GM18498 (cell line): ENCODE results near the gene GIPC3.
"Not testable (repeated sequence)": the region's sequence is repeated elsewhere in the genome, so short reads cannot be mapped to it uniquely, and the experiment has no call there.

Source experiments
- ATAC-seq: cut with Tn5 transposase; IDR thresholded peaks from one replicate; pipeline ENCODE4 v1.9.1; 2021; ENCODE audit warnings: mild to moderate bottlenecking, moderate library complexity; ENCODE audit not compliant: unreplicated experiment

GIPC3 gene

DNA sequence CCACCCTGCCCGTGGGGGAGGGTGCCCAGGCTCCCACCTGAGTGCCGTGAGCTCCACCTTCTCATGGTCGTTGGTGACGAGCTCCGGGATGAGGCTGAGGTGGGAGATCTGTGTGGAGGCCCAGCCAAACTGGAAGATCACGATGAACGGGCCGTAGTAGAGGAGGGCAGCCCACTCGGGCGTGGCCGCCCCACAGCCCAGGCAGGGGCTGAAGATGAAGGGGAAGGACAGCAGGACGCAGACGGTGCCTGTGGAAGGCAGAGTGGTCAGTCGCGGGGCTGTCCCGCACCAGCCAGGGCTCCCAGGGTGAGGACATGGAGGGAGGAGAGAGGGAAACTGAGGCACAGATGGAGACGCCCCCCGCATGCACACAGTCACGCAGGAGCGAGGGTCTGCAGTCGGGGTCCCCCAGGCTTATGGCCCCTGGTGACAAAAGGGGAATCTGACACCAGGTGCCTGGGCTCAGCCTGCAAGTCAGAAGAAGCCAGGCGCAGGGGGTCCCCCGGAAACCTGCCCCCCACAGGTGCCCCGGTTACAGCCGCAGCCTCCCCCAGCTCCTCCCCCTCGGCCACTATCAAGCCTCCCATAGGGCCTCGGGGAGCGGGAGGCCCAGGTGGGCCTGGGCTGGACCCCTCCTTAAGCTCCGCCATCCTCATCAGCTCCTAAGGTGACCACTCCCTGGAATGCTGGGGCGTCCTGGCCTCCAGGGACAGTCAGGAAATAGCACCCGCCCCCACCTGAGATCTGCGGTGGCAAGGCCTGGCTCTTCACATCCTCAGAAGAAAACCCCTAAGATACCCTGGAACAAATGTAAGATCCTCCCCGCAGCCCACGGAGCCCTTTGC, 34.1 kb upstream of the GIPC3 start:
- no peak for ATAC-seq

DNA sequence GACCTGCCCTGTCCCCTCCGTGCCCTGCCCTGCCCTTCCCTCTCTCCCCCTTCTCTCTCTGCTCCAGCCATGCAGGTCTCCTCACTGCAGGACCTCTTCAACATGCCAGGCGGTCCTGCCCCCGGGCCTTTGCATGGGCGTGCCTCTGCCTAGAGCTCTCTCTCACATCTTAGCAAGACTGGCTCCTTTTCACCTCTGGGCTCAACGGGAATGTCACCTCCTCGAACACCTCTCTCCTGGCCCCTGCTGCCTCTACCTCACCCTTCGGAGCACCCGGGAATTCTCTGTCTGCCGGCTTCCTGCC, 33.5 kb upstream of the GIPC3 start:
- no peak for ATAC-seq

DNA sequence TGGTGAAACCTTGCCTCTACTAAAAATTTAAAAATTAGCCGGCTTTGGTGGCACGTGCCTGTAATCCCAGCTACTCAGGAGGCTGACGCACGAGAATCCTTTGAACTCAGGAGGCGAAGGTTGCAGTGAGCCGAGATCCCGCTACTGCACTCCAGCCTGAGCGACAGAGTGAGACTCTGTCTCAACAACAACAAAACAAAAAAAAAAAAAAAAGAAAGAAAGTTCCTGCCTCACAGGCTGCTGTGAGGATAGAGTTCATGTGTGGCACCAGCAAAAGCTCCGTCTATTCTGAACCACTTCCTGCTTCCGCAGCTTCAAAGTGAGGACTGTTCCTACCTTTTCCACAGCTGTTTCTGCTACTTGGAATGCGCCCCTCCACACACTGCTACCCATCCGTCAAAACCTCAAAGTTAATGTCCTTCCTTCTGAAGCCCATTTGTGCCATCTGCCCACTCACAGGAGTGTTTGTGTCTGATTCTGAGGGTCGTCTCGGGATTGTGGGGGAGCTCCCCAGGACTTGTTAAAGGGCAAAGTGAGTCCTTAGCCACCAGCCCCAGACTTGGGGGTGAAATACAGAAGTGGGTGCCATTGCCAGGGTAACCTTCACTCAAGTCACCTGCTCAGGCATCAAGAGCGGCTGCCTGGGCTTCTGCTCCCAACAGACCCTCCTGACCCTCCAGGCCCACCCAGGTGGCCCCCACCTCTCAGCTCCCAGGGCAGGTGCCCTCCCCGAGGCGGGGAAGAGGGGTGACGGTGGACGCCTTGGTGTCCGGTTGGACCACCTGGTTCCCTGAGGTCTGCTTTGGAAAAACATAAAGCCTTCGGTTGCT, 30.8 kb upstream of the GIPC3 start:
- no peak for ATAC-seq

DNA sequence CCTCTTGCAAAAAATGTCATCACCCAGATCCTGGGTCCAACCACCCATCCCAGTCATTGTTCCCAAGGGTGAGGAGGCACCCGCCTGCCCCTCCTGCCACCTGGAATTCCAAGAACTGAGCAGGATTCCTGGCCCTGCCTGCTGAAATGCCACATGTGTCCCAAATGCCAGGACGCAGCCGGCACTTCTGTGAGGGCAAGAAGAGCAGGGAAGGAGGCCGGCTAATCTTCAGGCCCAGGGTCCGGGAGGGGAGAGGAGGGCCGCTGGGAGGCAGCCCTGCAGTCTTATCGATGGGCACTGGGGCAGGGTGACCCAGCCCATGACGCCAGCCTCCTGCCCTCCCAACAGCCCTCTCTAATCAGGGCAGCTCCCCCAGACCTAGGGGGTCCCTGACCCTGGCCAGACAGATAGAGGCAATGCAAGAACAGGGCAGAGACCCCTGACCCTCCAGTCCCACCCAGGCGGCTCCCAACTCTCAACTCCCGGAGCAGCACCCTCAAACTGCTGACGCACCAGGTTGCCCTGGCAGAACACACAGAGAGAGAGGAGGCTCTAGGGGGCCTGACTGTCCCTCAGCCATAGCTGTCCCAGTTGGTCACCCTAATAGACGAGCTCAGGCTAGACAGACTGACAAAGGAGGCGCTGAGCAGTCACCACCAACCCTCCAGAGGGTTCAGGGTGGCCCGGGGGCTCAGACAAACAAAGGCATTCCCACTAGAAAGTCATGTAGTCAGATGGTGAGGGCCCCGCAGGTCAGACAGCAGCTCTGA, 29.4 kb upstream of the GIPC3 start:
- no peak for ATAC-seq

DNA sequence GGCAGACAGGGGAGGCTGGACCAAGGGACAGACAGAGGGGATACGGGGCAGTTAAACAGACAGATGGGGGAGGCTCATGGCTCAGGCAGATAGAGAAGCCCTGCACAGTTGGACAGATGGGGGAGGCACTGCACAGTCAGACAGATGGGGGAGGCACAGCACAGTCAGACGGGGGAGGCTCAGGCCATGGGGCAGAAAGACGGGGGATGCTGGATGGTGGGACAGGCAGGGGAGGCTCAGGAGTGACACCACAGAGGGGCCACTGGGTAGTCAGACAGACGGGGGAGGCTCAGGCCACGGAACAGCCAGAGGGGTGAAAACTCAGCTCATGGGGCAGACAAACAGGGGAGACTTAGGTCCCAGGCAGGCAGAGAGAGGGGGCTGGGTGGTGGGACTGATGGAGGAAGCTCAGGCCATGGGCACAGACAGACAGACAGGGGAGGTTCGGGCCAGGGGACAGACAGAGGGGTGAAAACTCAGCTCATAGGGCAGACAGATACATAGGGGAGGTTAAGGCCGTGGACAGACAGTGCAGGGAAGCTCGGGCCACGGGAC, 28.8 kb upstream of the GIPC3 start:
- ATAC-seq, result no peak

DNA sequence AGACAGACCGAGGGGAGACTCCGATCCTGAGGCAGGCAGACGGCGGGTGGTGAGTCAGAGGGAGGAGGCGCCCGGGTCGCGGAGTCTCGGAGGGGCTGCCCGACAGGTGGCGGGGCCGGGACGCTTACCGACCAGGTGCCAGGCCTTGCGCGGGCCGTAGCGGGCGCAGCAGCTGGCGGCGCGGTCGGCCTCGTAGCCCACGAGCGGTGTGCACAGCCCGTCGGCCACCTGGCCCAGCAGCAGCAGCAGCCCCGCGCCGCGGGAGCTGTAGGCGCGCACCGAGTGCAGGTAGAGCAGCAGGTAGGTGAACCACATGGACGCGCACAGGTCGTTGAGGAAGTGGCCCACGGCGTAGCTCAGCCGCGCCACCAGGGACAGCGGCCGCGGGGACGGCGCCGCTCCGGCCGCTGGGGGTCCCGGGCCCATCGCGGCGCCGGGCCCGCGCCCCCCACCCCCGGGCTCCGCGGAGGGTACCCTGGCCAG, 28.3 kb upstream of the GIPC3 start:
- ATAC-seq, result no peak

DNA sequence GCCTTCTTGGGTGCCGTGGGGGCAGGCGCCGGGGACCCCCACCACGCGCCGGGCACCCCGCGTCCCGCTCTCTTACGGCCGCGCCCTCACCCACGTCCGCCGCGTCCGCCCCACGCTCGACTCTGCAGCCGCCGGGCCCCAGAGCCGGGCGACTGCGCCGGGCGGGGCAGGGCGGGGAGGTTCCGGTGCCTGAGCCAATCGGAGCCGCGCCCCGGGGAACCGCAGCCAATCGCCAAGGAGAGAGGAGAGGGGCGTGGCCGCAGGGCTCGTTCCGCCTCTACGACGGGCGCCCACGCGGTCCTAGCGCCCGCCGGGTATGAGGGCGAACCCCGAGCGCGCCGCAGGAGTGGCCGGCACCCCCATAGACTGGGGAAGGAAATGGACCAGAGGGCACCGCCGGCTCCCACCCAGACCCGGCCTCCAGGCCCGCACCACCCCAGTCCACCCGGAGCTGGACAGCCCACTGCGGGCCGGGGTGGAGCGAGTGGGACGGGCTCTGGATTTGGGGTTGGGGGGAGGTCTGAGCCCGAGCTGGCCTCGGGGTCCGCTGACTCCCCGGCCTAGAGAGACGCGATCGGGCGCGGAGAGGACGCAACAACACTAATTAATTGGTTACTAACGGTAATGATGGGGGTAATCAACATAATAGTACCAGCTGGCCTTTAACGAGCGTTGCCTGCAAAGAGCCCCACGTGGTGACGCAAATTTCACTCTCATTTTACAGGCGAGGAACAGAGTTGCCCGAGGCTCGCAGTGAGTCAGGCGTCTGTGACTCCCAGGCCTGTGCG, 27.6 kb upstream of the GIPC3 start, which contains the start of gene MFSD12:
MFSD12 (minus strand) TSS at position 126 of the 788 bp plus-strand sequence. CDS start 183 bp downstream, outside the sequence.
- peak; percentile 90 for ATAC-seq

DNA sequence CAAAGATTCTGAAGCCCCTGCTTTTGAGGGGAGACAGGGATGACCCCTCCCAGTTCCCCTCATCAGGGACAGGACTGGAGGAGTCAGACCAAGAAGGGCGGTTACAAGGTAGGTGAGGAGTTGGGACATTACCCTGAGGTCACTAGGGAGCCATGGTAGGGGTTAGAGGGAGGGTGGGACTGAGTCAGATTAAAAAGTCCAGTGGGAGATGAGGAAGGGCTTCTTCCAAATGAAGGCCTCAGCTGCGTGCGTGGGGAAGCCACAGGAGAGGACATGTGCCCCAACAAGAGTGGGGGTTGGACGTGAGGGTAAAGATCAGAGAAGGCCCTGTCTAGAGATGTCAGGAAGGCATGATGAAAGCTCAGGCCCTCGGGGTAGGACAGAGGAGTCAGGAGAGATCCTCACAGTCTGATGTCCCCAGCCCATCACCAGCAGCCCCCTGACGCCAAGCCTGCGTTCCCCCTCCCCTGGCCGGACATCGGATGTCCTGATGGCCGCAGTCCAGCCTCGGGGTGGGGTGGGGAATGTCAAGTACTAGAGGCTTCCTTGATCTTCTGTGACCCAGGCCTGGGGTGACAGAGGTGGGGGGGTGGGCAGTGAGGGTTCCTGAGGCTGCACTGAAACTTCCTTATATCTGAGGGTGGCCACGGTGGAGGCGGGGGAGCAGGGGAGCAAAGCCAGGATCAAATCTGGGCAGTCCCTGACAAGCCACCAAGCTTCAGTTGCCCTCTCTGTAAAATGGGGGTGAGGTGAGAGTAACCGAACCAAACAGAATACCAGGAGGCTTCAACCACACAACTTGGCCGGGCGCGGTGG, 21.4 kb upstream of the GIPC3 start:
- ATAC-seq, result no peak

DNA sequence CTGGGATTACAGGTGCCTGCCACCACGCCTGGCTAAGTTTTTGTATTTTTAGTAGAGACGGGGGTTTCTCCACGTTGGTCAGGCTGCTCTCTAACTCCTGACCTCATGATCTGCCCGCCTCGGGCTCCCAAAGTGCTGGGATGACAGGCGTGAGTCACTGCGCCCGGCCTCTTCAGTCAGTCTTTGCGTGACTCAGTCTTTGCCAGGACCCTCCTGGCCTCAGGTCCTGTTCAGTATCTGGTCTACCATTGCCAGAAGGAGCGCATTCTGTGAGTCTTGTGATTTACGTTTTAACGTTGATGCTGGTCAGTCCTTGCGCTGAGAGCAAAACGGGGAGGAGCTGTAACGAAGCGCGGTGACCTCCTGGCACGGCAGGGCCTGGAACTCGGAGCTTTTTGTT, 20.1 kb upstream of the GIPC3 start:
- no peak for ATAC-seq

DNA sequence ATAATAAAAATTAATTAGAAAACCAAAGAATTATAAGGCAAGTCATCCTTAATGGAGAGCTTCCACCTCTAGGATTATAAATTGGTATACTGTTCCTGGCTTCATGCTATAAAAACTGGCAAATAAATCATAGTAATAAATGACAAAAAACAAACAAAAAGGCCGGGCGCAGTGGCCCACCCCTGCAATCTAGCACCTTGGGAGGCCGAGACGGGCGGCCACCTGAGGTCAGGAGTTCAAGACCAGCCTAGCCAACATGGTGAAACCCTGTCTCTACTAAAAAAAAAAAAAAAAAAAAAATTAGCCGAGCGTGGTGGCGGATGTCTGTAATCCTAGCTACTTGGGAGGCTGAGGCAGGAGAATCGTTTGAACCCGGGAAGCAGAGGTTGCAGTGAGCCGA, 15.2 kb upstream of the GIPC3 start:
- ATAC-seq, result not testable (repeated sequence)

DNA sequence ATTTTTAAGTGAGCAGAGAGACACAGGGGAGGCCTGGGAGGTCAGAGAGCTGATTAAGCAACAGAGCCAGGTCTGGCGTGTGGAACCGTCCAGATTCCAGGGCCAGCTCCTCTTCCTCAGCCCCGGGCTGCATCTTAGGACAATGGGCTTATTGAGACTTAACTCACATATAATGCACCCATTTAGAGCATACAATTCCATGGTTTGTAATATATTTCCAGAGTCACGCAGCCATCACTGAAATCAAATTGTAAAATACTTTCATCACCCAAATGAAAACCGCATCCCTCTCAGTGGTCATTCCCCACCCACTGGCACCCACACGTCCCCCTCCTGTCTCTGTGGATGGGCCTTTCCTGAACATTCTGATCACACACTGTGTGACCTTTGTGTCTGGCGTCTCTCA, 14.7 kb upstream of the GIPC3 start:
- ATAC-seq, result no peak

DNA sequence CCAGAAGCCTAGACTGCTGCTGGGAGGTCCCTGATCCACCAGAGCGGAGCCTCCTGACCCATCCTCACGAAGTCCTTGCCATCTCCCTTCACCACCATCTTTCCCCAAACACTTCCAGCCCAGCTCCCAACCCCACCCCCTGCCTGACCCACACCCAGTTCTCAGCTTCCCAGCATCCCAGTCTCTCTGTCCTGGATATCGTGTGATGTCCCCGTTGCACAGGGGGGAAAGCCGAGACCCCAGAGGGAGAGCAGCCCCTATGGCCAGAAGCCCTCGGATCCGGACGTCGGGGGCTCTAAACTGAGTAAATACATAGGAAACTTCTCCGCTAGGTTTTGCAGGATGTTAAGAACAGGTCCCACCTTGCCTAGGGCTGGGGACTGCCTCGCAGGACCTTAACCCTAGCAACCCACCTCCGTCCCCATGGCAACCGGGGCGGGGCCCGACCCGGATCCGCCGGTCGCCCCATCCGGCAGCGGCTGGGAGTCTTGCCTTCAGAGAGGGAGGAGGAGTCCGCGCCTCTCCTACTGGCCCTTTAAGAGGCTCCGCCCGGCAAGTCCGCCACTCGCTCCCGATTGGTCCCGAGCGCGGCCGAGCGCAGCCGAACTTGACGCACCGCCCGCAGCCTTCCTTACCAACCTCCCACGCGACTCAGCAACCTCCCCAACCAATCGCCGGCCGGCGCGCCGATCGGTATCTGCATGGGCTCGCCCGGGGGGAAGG, 13.0 kb upstream of the GIPC3 start:
- ATAC-seq, result peak; percentile 92

DNA sequence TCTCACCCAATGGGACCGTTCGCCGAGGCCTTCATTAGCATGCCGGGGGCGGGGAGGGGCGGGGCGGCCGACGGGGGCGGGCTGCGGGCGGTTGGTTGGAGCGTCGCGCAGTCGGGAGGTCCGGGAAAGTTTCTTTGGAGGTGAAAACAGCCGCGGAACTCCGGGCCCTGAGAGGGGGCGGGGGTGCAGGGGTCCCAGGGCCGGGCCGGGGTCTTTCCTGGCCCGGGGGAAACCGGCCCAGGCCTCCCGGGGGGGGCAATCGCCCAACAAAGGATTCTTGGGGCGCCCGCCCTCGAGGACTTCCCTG, 12.5 kb upstream of the GIPC3 start, which contains the start of gene HMG20B:
HMG20B (plus strand) TSS at position 90 of the 307 bp plus-strand sequence. CDS start 366 bp downstream, outside the sequence.
- no peak for ATAC-seq

DNA sequence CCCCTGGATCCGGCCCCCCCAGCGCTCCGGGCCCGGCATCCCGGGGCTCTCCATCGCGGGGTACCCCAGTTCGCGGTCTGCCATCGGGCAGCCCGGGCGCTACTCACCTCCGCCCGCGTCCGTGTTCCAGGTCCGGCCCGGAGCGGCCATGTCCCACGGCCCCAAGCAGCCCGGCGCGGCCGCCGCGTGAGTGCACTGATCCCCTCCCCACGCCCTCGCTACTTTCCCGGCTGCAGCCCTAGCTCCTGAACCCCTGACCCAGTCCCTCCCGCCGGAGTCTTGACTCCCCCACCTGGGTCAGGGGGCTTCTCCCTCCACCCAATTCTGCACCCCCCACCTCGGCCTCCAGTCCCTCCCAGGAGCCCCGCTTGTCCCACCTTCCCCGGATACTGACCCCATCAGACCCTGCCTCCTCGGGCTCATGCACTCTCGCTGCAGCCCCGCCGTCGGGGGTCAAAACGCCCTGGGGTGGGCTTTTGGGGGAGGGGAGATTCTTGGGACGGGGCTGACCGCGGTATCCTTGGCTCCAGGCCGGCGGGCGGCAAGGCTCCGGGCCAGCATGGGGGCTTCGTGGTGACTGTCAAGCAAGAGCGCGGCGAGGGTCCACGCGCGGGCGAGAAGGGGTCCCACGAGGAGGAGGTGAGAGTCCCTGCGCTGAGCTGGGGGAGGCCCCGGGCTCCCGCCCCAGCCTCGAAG, 12.0 kb upstream of the GIPC3 start:
- ATAC-seq, result peak; percentile 10

DNA sequence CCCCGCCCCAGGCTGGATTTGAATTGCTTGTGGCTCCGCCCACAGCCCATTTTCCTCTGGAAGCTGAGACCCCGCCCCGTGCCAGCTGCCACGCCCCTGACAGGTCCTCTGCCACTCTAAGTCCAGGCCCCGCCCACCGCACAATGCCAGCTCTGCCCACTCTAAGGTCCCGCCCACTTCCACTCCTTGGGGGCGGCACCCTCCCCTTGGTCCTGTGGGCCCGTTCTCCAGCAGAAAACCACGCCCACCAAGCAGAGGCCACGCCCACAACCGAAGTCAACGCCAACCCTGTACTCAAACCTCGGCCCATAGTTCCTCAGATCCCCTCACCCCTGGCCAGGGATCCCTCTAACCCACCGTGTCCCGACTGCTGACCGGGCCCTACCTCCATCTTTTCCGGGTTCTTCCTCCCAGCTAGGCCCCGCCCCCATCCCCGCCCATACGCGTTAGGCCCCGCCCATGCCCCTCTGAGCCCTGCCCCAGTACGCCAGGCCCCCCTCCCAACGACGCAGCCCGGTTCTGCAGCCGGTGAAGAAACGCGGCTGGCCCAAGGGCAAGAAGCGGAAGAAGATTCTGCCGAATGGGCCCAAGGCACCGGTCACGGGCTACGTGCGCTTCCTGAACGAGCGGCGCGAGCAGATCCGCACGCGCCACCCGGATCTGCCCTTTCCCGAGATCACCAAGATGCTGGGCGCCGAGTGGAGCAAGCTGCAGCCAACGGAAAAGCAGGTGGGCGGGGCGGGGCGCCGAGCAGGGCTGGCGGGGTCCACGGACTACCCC, 11.2 kb upstream of the GIPC3 start:
- no peak for ATAC-seq

DNA sequence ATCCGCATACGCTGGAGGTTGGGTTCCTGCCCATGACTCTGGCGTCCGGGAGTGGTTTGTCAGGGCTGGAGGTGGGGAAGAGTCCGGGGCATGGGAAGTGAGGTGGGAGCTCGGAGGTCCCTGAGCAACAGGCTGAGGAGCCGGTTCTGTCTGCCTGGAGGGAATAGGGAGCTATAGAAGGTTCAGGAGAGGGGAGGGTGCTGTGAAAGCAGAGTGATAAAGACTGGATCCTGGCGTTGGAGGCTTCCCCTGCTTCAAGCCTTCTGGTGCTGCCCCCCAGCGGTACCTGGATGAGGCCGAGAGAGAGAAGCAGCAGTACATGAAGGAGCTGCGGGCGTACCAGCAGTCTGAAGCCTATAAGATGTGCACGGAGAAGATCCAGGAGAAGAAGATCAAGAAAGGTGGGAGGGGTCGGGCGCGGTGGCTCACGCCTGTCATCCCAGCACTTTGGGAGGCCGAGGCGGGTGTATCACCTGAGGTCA, 10.0 kb upstream of the GIPC3 start:
- ATAC-seq, result no peak
